GM19025 (cell line): ENCODE data around the gene TRIM47.
"Not testable (repeated sequence)": the region's sequence is repeated elsewhere in the genome, so short reads cannot be mapped to it uniquely, and the experiment has no call there.

Experiments used
- ATAC-seq: cut with Tn5 transposase; IDR thresholded peaks from one replicate; pipeline ENCODE4 v1.9.1; 2021; ENCODE audit warnings: mild to moderate bottlenecking, low read depth, moderate library complexity; ENCODE audit not compliant: unreplicated experiment

Gene TRIM47

DNA sequence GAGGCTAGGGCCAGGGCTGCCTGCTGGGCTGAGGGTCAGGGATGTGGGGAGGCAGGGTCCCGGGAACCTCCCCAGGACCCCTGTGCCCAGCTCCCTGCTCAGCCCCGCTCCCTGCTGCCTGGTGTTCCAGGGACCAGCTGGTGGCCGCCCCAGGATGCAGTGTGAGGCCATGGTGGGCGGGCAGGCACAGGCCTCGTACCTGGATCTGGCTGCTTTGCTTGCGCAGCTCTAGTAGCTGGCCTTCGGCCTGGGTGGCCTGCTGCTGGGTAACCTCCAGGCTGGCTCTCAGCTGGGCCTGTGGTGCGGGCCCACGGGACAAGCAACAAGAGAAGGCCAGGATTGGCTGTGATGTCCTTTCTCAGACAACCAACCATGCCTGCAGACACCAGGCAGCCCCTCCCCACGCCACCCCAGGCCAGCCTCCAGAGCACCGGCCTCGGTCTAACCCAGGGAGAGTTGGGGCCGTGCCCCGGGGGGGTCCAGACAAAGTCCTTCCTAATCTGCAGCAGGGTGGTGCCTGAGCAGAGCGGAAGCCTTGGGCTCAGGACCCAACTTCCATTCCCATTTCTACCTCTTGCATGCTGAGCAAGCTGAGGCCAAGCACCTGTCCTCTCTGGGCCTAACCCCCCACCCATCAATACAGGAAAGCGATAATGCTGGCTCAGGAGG, 14.3 kb upstream of the TRIM47 start:
- no peak for ATAC-seq

DNA sequence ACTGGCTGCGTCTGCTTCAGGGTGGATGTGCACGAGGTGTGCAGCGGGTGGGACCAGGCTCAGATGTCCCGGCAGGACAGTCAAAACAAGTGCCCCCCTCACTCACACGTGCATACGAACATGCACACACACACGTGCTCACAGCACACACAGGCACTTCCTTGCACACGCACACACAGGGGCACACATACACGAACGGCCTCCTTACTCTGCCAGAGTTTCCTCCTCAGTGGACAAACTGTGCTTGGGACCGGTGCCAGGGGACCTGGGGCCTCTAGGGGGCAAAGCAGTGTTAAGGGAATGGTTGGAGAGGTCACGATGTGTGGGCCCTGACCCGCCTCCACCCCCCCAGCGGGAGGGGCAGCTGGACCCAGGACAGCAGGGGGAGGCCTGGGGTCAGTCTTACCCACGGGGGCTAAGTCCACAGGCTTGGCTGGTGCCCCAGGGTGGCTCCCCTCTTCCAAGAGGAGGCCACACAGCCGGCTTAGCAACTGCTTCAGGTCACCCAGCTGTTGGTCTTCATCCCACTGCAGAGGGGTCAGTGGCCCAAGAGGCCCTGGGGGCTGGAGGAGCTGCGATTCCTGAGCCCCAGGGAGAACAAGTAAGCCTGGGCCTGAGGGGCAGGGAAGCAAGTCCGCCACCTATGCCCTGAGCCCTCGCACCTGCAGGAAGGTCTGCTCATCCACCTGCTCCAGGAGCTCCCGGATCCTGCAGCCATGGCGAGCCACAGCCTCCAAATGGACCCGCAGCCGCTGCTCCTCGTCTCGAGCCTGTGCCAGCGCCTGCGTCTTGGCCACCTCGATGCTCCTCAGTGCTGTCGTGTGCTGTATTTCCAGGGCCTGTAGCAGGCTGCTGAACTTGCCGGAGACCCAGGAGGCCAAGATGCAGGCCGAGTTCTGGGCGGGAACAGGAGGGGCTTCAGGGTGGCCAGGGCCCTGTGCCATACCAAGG, 13.5 kb upstream of the TRIM47 start:
- ATAC-seq = no peak

DNA sequence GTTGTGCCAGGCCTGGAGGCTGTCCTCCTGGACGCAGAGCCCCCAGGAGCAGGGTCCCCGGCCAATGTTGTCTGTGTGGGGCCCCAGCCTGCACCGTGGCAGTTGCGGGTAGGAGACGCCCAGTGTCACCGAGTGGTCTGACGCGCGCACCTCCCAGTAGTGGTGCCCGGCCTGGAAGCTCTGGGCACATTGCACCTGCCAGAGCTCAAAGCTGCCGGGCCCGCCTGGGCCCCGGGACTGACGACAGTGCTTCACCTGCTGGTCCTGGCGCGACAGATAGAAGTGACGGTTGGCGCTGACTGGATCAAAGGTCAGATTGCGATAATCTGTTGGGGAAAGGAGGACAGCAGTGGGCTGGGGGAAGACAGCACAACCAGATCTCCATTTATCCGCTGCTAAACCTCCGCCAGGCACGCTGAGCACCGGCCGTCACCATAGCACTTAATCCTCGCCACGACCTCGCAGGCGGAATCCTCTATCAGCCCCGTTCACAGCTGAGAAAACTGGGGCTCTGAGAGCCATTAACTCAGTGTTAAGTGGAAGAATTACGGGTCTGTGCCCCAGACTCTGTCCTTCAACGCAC, 12.7 kb upstream of the TRIM47 start:
- ATAC-seq = no peak

DNA sequence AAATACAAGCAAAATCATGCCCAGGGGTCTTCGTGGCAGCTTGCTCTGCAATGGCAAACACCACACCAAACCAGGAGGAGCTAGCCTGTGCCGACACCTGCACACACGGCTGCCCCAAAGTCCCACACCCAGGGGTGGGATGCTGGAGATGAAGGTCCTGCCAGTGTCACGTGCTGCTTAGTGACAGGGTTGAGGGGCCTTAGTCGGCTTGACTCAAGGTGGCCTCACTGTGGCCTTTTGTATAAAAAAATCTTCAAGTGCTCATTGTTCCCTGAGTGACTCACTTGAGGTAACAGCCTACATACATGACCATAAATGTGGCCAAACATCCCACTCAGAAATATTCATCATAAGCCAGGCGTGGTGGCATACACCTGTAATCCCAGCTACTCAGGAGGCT, 11.1 kb upstream of the TRIM47 start:
- no peak for ATAC-seq

GRCh38 chr17:75888484-75888883, 10.1 kb upstream of the TRIM47 start:
- ATAC-seq = no peak

DNA sequence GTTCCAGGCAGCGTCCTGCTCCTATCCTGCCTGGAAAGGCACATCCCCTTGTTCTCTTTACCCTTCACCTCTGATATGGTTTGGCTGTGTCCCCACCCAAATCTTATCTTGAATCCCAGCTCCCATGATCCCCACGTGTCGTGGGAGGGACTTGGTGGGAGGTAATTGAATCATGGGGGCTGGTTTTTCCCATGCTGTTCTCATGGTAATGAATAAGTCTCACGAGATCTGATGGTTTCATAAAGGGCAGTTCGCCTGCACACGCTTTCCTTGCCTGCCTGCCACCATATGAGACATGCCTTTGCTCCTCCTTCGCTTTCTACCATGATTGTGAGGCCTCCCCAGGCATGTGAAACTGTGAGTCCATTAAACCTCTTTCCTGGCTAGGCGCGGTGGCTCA, 7.5 kb upstream of the TRIM47 start:
- not testable (repeated sequence) for ATAC-seq

GRCh38 chr17:75885431-75885830, 7.0 kb upstream of the TRIM47 start:
- no peak for ATAC-seq

- ATAC-seq = no peak
These were observed 3.5 kb upstream of the TRIM47 start for GRCh38 chr17:75881678-75882454.

- ATAC-seq = no peak
These were observed 1.9 kb upstream of the TRIM47 start for GRCh38 chr17:75880266-75880665.

DNA sequence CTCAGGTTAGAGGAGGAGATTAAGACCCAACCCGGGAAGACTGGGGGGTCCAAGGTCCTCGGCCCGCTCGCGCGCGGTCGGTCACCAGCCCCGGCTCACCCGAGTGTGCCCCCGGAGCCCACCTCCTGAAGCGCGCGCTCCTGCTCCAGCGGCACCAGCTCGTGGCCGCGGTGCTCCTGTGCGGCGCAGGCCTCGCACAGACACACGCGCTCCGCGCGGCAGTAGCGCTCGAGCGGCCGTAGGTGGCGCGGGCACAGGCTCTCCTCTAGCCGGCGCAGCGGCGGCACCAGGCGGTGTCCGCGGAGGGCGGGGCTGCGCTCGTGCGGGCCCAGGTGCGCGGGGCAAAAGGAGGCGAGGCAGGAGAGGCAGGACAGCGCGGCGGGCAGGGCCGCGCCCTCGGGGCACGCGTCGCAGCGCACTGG, 618 bp downstream of the TRIM47 start:
- ATAC-seq = peak; percentile 53

DNA sequence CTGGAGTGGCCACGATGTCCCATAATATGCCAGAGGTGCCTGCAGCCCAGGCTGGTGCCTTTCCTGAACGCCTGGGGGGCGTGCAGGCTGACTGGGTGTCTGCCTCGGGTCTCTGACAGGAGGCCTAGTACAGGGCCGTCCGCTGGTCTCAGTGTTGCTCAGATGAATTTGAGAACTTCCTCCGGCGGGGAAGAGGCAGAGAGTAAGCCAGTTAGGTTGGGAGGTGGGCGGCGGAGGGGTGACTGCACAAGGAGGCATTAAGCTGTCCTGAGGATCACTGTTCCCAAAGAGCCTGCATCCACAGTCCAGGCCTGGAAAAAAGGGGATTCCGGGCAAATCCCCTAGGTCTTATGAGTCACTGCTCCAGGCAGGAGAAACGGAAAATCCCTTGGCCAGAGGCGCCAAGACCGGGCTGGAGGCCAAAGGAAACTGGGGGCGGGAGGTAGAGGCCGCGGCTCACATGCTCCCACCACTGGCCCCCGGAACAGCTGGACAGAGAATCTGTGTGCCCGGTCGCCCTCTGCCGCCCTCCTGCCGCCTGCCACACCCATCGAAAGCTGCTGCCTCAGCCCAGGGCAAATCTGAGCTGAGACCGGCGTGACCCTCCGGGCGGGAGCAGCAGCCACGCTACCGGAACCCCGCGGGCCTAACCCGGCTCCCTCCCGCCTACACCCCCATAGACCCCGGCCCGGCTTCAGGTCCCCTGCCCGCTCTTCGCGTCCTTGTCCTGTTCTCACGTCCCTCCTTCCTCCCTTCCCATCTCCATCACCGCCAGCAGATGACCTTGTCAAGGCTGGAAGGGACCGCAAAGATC, 1.2 kb downstream of the TRIM47 start:
- ATAC-seq = no peak

DNA sequence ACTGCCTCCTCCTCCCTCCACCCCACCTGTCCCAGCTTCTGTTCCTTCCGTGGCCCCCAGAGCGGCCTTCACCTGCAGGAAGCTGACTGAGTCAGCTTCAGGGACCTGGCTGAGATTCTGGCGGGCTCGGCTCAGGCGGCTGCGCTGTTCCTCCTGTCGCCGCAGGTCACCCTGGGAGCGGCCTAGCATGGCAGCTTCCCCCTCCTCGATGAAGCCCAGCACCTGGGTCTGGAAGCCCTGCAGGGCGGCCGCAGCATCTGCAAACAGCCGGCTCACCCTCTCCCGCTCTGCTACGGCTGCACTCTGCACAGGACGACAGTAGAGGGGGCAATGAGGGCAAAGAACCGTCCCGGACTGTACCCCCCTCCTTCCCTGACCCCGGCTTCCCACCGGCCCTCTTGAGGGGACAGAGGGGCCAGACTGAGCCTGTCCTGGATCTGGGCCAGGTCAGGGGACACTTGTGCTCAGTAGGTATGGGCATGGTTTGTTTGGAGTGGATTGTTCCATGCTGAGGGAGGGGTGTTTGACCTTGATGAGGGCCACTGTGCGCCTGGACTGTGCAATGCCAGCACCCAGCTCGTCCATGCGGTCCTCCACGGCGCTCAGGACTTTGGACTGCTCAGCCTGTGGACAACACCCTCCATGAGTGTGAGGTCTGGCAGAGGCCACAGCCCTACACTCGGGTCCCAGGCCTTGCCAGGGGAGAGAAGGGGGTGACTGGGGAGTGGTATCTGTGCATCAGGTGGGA, 2.0 kb downstream of the TRIM47 start:
- ATAC-seq = no peak

GRCh38 chr17:75875940-75876189, 2.5 kb downstream of the TRIM47 start:
- ATAC-seq = no peak

- ATAC-seq = no peak
These were observed 3.0 kb downstream of the TRIM47 start for GRCh38 chr17:75875182-75875939.

DNA sequence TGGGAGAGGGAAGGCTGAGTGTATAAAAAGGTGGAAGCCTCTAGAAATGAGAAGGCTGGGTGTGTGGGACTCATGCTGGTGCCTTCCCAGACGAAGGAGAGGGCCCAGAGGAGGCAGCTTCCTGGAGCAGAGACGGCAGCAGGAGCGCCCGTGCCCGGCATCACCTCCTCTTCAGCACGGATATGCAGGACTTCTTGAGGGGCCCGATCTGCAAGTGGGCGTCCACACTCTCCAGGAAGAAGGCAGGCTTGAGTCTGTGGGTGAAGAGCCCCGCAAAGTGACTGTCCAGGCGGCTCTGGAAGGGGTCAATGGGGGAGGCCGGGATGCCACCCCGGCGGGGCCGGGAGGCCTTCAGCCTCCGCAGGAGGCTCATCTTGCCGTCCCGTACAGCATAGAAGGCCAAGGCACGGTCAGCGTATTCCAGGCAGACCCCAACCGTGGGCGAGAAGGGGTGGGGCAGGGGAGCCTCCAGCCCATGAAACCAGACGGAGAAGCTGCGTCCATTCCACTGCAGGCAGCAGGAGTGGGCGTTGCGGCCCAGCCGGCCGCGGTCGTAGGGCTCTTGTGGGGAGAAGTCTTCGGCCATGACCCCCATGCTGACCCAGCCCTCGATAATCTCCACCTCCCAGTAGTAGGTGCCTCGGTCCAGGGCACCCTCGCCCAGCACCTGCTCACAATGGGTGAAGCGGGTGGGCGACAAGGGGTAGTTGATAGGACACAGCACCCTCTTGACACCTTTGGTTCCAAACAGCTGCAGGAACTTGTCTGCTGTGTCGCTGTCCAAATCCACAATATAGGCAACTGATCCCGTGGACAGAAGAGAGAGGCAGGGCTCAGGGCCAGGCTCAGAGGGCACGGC, 3.8 kb downstream of the TRIM47 start:
- no peak for ATAC-seq

DNA sequence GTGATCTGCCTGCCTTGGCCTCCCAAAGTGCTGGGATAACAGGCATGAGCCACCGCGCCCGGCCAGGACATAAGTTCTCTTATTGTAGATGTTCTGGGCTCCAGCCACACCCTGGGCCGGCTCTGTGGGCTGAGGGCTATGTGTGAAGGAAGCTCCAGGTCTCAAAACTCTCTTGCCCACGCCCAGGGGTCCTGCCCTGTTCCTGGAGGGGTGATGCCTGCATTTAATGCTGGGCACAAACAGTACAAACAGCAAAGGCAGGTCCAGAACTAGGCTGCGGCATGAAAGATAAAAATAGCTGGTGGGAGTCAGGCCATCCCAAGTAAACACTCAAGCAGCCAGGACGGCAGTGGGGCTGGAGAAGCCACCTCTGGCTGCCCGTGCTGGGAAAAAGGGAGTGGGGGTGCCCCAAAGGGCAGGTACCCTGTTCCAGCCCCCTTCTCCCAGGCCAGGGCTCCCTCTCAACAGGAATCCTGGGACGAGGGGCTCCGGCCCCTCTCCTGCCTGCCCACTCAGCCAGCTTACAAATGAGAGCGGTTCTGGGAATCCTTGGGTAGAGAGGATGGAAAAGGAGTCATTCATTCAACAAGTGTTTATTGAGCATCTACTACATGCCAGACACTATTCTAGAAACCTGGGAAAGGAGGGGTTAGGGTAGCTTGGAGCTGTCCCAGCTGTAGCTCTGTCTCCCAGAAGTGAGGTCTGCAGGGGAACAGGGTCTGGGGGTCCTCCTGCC, 4.6 kb downstream of the TRIM47 start:
- ATAC-seq = no peak
